Measurements from ENCODE around the gene PPP1R16B.
"Not testable (repeated sequence)": the region's sequence is repeated elsewhere in the genome, so short reads cannot be mapped to it uniquely, and the experiment has no call there.

Gene PPP1R16B

DNA sequence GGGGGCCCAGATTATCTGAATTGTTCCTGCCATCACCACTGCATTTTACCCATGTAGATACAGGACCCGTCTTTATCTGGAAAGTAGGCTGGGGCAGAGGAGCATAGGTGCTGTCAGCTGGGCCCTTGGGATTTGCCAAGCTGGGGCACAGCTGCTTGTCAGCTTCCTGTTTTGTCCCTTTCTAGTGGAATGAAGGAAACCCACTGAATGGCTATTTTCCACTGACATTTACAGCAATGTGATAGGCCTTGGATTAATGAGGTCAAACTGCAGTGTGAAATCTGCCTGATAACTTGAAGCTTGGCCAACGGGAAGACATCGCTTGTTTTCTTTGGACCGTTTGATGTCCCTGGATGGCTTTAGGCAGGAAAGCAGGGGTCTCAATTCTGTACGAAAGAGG lies 6.7 kb downstream of the PPP1R16B start:
- no peak overlapping the region for H3K4ac ChIP-seq (ENCODE audit: low read depth in 1 of 2, low read length in 2 of 2)
- no peaks in the 10 kb centered on the region for H3K79me1 ChIP-seq (replicated peaks; ENCODE audit: low read length, poor library complexity, severe bottlenecking)
- no peak overlapping the region for H4K91ac ChIP-seq (ENCODE audit: low read length)
- H3K4me3 ChIP-seq (ENCODE audit: insufficient read depth in 1 of 2, low read depth in 1 of 2, low read length in 2 of 2) = no peak overlapping the region
- WGBS = 81% methylated on average over 5 of the region's 5 CpGs
- no peak for DNase-seq
- H4K8ac ChIP-seq (ENCODE audit: low read length) = no peak overlapping the region
- no peak overlapping the region for H2AK5ac ChIP-seq (ENCODE audit: low read length, severe bottlenecking)
- H3K27ac ChIP-seq (ENCODE audit: low read length, poor library complexity, severe bottlenecking) = no peak overlapping the region
- H3K23ac ChIP-seq (ENCODE audit: low read length in 2 of 2) = no peak overlapping the region
- H2BK5ac ChIP-seq (ENCODE audit: low read depth, low read length, poor library complexity, severe bottlenecking) = no peak overlapping the region
- H2BK120ac ChIP-seq (ENCODE audit: low read depth, low read length) = no peak overlapping the region
- H3K9me3 ChIP-seq (ENCODE audit: control insufficient read depth, low read length) = no peaks in the 10 kb centered on the region
- H2BK15ac ChIP-seq (ENCODE audit: low read depth, poor library complexity, severe bottlenecking) = no peak overlapping the region
- no peak overlapping the region for H2BK12ac ChIP-seq (ENCODE audit: low read length in 2 of 2)
- H3K4me2 ChIP-seq (ENCODE audit: low read length, poor library complexity, severe bottlenecking) = no peak overlapping the region
- H3K14ac ChIP-seq (ENCODE audit: low read length in 2 of 2) = no peak overlapping the region
- H3K27me3 ChIP-seq (ENCODE audit: control insufficient read depth in 1 of 2, insufficient read depth in 1 of 2, low read length in 2 of 2) = peaks cover 74 to 83% of the 10 kb centered on the region in 2 experiments
- no peaks in the 10 kb centered on the region for H3K36me3 ChIP-seq (ENCODE audit: control insufficient read depth in 1 of 2, insufficient read depth in 2 of 2, low read depth in 1 of 2, low read length in 2 of 2)
- no peak overlapping the region for H3K18ac ChIP-seq (ENCODE audit: low read depth in 1 of 2, low read length in 2 of 2)
- no peak overlapping the region for H2AFZ ChIP-seq (ENCODE audit: low read depth, low read length)
- no peaks in the 10 kb centered on the region for H3K4me1 ChIP-seq (ENCODE audit: control insufficient read depth, insufficient read depth, low read depth, low read length)
- no peak overlapping the region for H3K9ac ChIP-seq (ENCODE audit: low read length)

DNA sequence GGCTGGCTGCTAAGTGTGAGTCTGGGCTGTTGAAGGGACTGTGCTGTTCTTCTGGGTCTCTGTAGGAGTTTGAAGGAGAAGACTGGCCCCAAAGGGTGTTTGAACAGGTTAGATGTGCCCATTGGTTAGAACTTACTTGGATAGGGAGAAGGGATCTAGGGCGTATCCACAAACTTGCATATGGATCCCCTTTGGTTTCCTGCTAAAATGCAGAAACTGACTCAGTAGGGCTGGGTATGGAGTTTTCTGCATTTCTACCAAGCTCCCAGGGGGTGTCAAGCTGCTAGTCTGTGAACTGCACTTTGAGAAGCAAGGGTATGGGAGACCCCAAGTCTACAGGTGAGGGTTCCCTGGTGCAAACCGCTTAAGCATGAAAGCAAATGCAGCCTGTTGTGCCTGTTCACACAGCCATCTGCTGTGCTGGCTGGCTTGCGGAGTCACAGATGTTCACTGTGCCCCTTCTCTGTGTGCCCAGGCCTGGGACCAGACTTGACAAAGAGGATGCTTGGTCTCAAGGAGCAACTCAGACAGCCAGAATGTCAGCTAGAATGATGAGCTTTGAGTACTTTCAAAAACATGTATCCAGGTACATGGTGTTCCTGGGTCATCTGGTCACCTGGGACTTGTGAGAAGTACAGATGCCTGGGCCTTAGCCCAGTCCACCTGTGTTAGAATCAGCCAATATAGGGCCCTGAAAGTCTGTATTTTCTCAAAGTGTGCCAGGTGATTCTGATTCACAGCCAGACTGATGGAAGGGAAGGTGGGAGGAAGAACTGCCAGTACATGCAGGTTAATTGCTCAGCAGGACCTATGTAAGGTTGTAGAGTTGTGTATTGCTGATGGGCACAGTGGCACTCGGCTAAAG lies 7.4 kb downstream of the PPP1R16B start:
- no peak for DNase-seq
- Histone ChIP-seq H2BK5ac (ENCODE audit: low read depth, low read length, poor library complexity, severe bottlenecking) (no peak overlapping the region), H2AFZ (ENCODE audit: low read depth, low read length) (no peak overlapping the region), H4K8ac (ENCODE audit: low read length) (no peak overlapping the region), H3K4me2 (ENCODE audit: low read length, poor library complexity, severe bottlenecking) (no peak overlapping the region), H3K79me1 (replicated peaks; ENCODE audit: low read length, poor library complexity, severe bottlenecking) (no peaks in the 10 kb centered on the region), H2BK15ac (ENCODE audit: low read depth, poor library complexity, severe bottlenecking) (no peak overlapping the region), H2BK120ac (ENCODE audit: low read depth, low read length) (no peak overlapping the region), H3K4ac (ENCODE audit: low read depth in 1 of 2, low read length in 2 of 2) (no peak overlapping the region), H3K27ac (ENCODE audit: low read length, poor library complexity, severe bottlenecking) (no peak overlapping the region), H3K9ac (ENCODE audit: low read length) (no peak overlapping the region), H3K18ac (ENCODE audit: low read depth in 1 of 2, low read length in 2 of 2) (no peak overlapping the region), H4K91ac (ENCODE audit: low read length) (no peak overlapping the region), H3K36me3 (ENCODE audit: control insufficient read depth in 1 of 2, insufficient read depth in 2 of 2, low read depth in 1 of 2, low read length in 2 of 2) (no peaks in the 10 kb centered on the region), H2BK12ac (ENCODE audit: low read length in 2 of 2) (no peak overlapping the region), H3K27me3 (ENCODE audit: control insufficient read depth in 1 of 2, insufficient read depth in 1 of 2, low read length in 2 of 2) (peaks cover 66 to 76% of the 10 kb centered on the region in 2 experiments), H3K14ac (ENCODE audit: low read length in 2 of 2) (no peak overlapping the region), H2AK5ac (ENCODE audit: low read length, severe bottlenecking) (no peak overlapping the region), H3K4me3 (ENCODE audit: insufficient read depth in 1 of 2, low read depth in 1 of 2, low read length in 2 of 2) (no peak overlapping the region), H3K4me1 (ENCODE audit: control insufficient read depth, insufficient read depth, low read depth, low read length) (no peaks in the 10 kb centered on the region), H3K9me3 (ENCODE audit: control insufficient read depth, low read length) (no peaks in the 10 kb centered on the region), H3K23ac (ENCODE audit: low read length in 2 of 2) (peak overlapping the region in 1 of 2 experiments; percentile 25)
- WGBS = 90% methylated on average over 3 of the region's 4 CpGs

DNA sequence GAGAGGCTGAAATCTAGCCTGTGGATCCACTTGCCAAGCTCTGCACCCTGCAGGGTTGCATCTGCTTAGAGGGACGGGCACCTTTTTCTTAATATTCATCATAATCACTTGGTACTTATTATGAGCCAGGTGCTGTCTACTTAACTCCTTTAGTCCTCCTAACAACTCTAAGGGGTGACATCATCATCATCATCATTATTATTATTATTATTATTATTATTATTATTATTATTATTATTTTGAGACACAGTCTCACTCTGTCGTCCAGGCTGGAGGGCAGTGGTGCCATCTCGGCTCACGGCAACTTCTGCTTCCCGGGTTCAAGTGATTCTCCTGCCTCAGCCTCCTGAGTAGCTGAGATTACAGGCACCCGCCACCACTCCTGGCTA lies 8.1 kb downstream of the PPP1R16B start:
- H3K9me3 ChIP-seq (ENCODE audit: control insufficient read depth, low read length); H3K79me1 ChIP-seq (replicated peaks; ENCODE audit: low read length, poor library complexity, severe bottlenecking); H2BK120ac ChIP-seq (ENCODE audit: low read depth, low read length); H4K8ac ChIP-seq (ENCODE audit: low read length); H3K9ac ChIP-seq (ENCODE audit: low read length); H2AFZ ChIP-seq (ENCODE audit: low read depth, low read length); H3K36me3 ChIP-seq (ENCODE audit: control insufficient read depth in 1 of 2, insufficient read depth in 2 of 2, low read depth in 1 of 2, low read length in 2 of 2); H3K4ac ChIP-seq (ENCODE audit: low read depth in 1 of 2, low read length in 2 of 2); H2BK5ac ChIP-seq (ENCODE audit: low read depth, low read length, poor library complexity, severe bottlenecking); H3K4me3 ChIP-seq (ENCODE audit: insufficient read depth in 1 of 2, low read depth in 1 of 2, low read length in 2 of 2); H3K27ac ChIP-seq (ENCODE audit: low read length, poor library complexity, severe bottlenecking); H2BK15ac ChIP-seq (ENCODE audit: low read depth, poor library complexity, severe bottlenecking); H2AK5ac ChIP-seq (ENCODE audit: low read length, severe bottlenecking); H3K14ac ChIP-seq (ENCODE audit: low read length in 2 of 2); H2BK12ac ChIP-seq (ENCODE audit: low read length in 2 of 2); H3K18ac ChIP-seq (ENCODE audit: low read depth in 1 of 2, low read length in 2 of 2); H4K91ac ChIP-seq (ENCODE audit: low read length); H3K4me2 ChIP-seq (ENCODE audit: low read length, poor library complexity, severe bottlenecking); H3K4me1 ChIP-seq (ENCODE audit: control insufficient read depth, insufficient read depth, low read depth, low read length); DNase-seq: not testable (repeated sequence)
- H3K27me3 ChIP-seq (ENCODE audit: control insufficient read depth in 1 of 2, insufficient read depth in 1 of 2, low read length in 2 of 2) = peaks cover 65 to 73% of the 10 kb centered on the region in 2 experiments
- WGBS = 96% methylated on average over 6 of the region's 6 CpGs
- peak overlapping the region in 1 of 2 experiments; percentile 25 for H3K23ac ChIP-seq (ENCODE audit: low read length in 2 of 2)

DNA sequence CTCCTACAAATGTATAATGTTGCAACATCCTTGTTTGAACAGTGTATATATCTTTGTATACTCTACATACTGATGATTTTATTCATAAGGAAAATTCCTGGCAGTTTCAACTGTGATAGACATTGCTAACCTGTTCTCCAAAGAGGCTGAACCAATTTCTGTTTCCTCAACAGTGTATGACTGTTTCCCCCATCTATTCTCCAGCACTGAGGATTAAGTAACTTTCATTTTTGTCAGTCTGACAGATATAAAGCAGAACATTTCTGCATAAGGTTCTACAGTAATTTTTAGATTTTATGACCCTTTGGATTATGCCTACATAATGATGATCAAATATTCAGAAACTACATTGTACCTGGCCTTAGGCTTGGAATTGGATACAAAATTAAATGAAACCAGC lies 9.9 kb downstream of the PPP1R16B start:
- H2AFZ ChIP-seq (ENCODE audit: low read depth, low read length) = no peak overlapping the region
- no peak overlapping the region for H3K9ac ChIP-seq (ENCODE audit: low read length)
- no peak overlapping the region for H3K4me3 ChIP-seq (ENCODE audit: insufficient read depth in 1 of 2, low read depth in 1 of 2, low read length in 2 of 2)
- H2BK5ac ChIP-seq (ENCODE audit: low read depth, low read length, poor library complexity, severe bottlenecking) = no peak overlapping the region
- peaks cover 54 to 59% of the 10 kb centered on the region in 2 experiments for H3K27me3 ChIP-seq (ENCODE audit: control insufficient read depth in 1 of 2, insufficient read depth in 1 of 2, low read length in 2 of 2)
- H2AK5ac ChIP-seq (ENCODE audit: low read length, severe bottlenecking) = no peak overlapping the region
- H4K91ac ChIP-seq (ENCODE audit: low read length) = no peak overlapping the region
- no peak overlapping the region for H2BK12ac ChIP-seq (ENCODE audit: low read length in 2 of 2)
- no peak overlapping the region for H3K23ac ChIP-seq (ENCODE audit: low read length in 2 of 2)
- H2BK15ac ChIP-seq (ENCODE audit: low read depth, poor library complexity, severe bottlenecking) = no peak overlapping the region
- H3K4ac ChIP-seq (ENCODE audit: low read depth in 1 of 2, low read length in 2 of 2) = no peak overlapping the region
- H3K4me1 ChIP-seq (ENCODE audit: control insufficient read depth, insufficient read depth, low read depth, low read length) = no peaks in the 10 kb centered on the region
- H3K14ac ChIP-seq (ENCODE audit: low read length in 2 of 2) = no peak overlapping the region
- H3K9me3 ChIP-seq (ENCODE audit: control insufficient read depth, low read length) = no peaks in the 10 kb centered on the region
- no peak overlapping the region for H3K4me2 ChIP-seq (ENCODE audit: low read length, poor library complexity, severe bottlenecking)
- no peak overlapping the region for H3K18ac ChIP-seq (ENCODE audit: low read depth in 1 of 2, low read length in 2 of 2)
- H3K27ac ChIP-seq (ENCODE audit: low read length, poor library complexity, severe bottlenecking) = no peak overlapping the region
- H4K8ac ChIP-seq (ENCODE audit: low read length) = no peak overlapping the region
- DNase-seq = no peak
- H3K79me1 ChIP-seq (replicated peaks; ENCODE audit: low read length, poor library complexity, severe bottlenecking) = no peaks in the 10 kb centered on the region
- no peaks in the 10 kb centered on the region for H3K36me3 ChIP-seq (ENCODE audit: control insufficient read depth in 1 of 2, insufficient read depth in 2 of 2, low read depth in 1 of 2, low read length in 2 of 2)
- no peak overlapping the region for H2BK120ac ChIP-seq (ENCODE audit: low read depth, low read length)
